ENCODE data around the gene CHAC2.
A peak's percentile ranks its signal among the peaks of the same experiment; 100 is the strongest.
"Not testable (repeated sequence)": the region's sequence is repeated elsewhere in the genome, so short reads cannot be mapped to it uniquely, and the experiment has no call there.

CHAC2 gene

GRCh38 chr2:53767405-53768241 lies at the start of gene CHAC2:
CHAC2 (plus strand) TSS chr2:53767804; CDS start chr2:53767887, 83 bp downstream.
- H3F3A ChIP-seq (ENCODE audit: insufficient read depth, low read length), result no peaks in the 10 kb centered on the region
- no peaks in the 10 kb centered on the region for H3K9me3 ChIP-seq (ENCODE audit: low read length)
- H2AFZ ChIP-seq (ENCODE audit: low read length), result peak within 1 kb of the TSS; percentile 25; the same call in 1 of the 2 replicates
- peak within 1 kb of the TSS; percentile 91 for H3K4me3 ChIP-seq (ENCODE audit: low read depth, low read length, poor library complexity, severe bottlenecking)
- no peaks in the 10 kb centered on the region for H4K20me1 ChIP-seq (ENCODE audit: insufficient read depth, low read length)
- H3K36me3 ChIP-seq (ENCODE audit: insufficient read depth, low read length), result peaks cover 46% of the 10 kb centered on the region
- TF ChIP-seq CTCF (IDR thresholded peaks at IDR 0.05; ENCODE audit: low read length), result no peak
- TF ChIP-seq EZH2 (IDR thresholded peaks at IDR 0.05; ENCODE audit: borderline replicate concordance, low read length), result no peak
- peaks cover 30% of the 10 kb centered on the region for H3K4me1 ChIP-seq (ENCODE audit: insufficient read depth, low read length, severe bottlenecking)
- no peaks in the 10 kb centered on the region for H3K9me2 ChIP-seq (ENCODE audit: low read depth, low read length)
- peaks cover 29% of the 10 kb centered on the region for H3K79me2 ChIP-seq (ENCODE audit: insufficient read depth, low read length)
- H3K27me3 ChIP-seq (ENCODE audit: insufficient read depth, low read length), result no peaks in the 10 kb centered on the region
- peak within 1 kb of the TSS; percentile 76 for H3K4me2 ChIP-seq (ENCODE audit: low read length)
- peak within 1 kb of the TSS; percentile 98 for H3K9ac ChIP-seq (ENCODE audit: low read length)
- peak within 1 kb of the TSS; percentile 91 for H3K27ac ChIP-seq (ENCODE audit: low read depth, low read length, poor library complexity, severe bottlenecking)

DNA sequence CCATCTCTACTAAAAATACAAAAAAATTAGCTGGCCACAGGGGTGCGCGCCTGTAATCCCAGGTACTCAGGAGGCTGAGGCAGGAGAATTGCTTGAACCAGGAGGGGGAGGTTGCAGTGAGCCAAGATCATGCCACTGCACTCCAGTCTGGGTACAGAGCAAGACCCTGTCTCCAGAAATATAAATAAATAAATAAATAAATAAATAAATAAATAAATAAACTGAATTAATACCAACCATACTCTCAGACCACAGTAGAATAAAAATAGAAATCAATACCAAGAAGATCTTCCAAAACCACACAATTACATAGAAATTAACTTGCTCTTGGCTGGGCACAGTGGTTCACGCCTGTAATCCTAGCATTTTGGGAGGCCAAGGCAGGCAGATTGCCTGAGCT lies 46.7 kb upstream of the CHAC2 start:
- not testable (repeated sequence) for H3K27ac ChIP-seq (ENCODE audit: low read depth, low read length, poor library complexity, severe bottlenecking); H3K4me1 ChIP-seq (ENCODE audit: insufficient read depth, low read length, severe bottlenecking); H3K27me3 ChIP-seq (ENCODE audit: insufficient read depth, low read length)

DNA sequence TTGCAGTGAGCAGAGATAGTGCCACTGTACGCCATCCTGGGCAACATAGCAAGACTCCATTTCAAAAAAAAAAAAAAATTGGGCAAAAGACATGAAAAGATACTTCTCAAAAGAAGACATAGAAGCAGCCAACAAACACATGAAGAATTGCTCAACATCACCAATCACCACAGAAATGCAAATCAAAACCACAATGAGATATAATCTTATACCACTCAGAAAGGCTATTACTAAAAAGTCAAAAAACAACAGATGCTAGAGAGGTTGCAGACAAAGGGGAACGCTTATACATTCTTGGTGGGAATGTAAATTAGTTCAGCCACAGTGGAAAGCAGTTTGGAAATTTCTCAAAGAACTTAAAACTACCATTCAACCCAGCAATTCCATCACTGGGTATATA lies 43.1 kb upstream of the CHAC2 start:
- Histone ChIP-seq H4K20me1 (ENCODE audit: insufficient read depth, low read length) (no peaks in the 10 kb centered on the region), H3K4me2 (ENCODE audit: low read length) (no peak overlapping the region), H3K36me3 (ENCODE audit: insufficient read depth, low read length) (peaks cover 17% of the 10 kb centered on the region; the same call in 1 of the 2 replicates), H3K9me2 (ENCODE audit: low read depth, low read length) (no peaks in the 10 kb centered on the region), H3K9me3 (ENCODE audit: low read length) (no peaks in the 10 kb centered on the region), H3F3A (ENCODE audit: insufficient read depth, low read length) (no peaks in the 10 kb centered on the region), H2AFZ (ENCODE audit: low read length) (no peak overlapping the region), H3K4me1 (ENCODE audit: insufficient read depth, low read length, severe bottlenecking) (no peaks in the 10 kb centered on the region), H3K27me3 (ENCODE audit: insufficient read depth, low read length) (no peaks in the 10 kb centered on the region), H3K4me3 (ENCODE audit: low read depth, low read length, poor library complexity, severe bottlenecking) (no peak overlapping the region), H3K79me2 (ENCODE audit: insufficient read depth, low read length) (no peaks in the 10 kb centered on the region), H3K27ac (ENCODE audit: low read depth, low read length, poor library complexity, severe bottlenecking) (no peak overlapping the region), H3K9ac (ENCODE audit: low read length) (no peak overlapping the region)
- TF ChIP-seq EZH2 (IDR thresholded peaks at IDR 0.05; ENCODE audit: borderline replicate concordance, low read length), result no peak
- no peak for TF ChIP-seq CTCF (IDR thresholded peaks at IDR 0.05; ENCODE audit: low read length)

More for the DNA sequence above, 46.7 kb upstream of the CHAC2 start:
- not testable (repeated sequence) for H3K79me2 ChIP-seq (ENCODE audit: insufficient read depth, low read length); H3K9ac ChIP-seq (ENCODE audit: low read length); H3K9me3 ChIP-seq (ENCODE audit: low read length); H2AFZ ChIP-seq (ENCODE audit: low read length); H3K4me3 ChIP-seq (ENCODE audit: low read depth, low read length, poor library complexity, severe bottlenecking); H3K4me2 ChIP-seq (ENCODE audit: low read length); H3K9me2 ChIP-seq (ENCODE audit: low read depth, low read length); H4K20me1 ChIP-seq (ENCODE audit: insufficient read depth, low read length); H3F3A ChIP-seq (ENCODE audit: insufficient read depth, low read length)
- H3K36me3 ChIP-seq (ENCODE audit: insufficient read depth, low read length), result peaks cover 15% of the 10 kb centered on the region; the same call in 1 of the 2 replicates
